GM18508 (cell line): ENCODE measurements around the gene SUN2.
"Not testable (repeated sequence)": the region's sequence is repeated elsewhere in the genome, so short reads cannot be mapped to it uniquely, and the experiment has no call there.

ENCODE experiments used
- ATAC-seq: cut with Tn5 transposase; IDR thresholded peaks from one replicate; pipeline ENCODE4 v1.9.1; 2021; ENCODE audit warnings: moderate number of reproducible peaks; ENCODE audit not compliant: insufficient read depth, unreplicated experiment

Gene SUN2, protein sequence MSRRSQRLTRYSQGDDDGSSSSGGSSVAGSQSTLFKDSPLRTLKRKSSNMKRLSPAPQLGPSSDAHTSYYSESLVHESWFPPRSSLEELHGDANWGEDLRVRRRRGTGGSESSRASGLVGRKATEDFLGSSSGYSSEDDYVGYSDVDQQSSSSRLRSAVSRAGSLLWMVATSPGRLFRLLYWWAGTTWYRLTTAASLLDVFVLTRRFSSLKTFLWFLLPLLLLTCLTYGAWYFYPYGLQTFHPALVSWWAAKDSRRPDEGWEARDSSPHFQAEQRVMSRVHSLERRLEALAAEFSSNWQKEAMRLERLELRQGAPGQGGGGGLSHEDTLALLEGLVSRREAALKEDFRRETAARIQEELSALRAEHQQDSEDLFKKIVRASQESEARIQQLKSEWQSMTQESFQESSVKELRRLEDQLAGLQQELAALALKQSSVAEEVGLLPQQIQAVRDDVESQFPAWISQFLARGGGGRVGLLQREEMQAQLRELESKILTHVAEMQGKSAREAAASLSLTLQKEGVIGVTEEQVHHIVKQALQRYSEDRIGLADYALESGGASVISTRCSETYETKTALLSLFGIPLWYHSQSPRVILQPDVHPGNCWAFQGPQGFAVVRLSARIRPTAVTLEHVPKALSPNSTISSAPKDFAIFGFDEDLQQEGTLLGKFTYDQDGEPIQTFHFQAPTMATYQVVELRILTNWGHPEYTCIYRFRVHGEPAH

GRCh38 chr22:38755911-38756532 lies at the start of gene SUN2:
SUN2 (minus strand) TSS chr22:38755998; CDS start chr22:38752628, 3,370 bp downstream.
- no peak for ATAC-seq

- not testable (repeated sequence) for ATAC-seq
These were observed 49.3 kb upstream of the SUN2 start for GRCh38 chr22:38805041-38805593.

DNA sequence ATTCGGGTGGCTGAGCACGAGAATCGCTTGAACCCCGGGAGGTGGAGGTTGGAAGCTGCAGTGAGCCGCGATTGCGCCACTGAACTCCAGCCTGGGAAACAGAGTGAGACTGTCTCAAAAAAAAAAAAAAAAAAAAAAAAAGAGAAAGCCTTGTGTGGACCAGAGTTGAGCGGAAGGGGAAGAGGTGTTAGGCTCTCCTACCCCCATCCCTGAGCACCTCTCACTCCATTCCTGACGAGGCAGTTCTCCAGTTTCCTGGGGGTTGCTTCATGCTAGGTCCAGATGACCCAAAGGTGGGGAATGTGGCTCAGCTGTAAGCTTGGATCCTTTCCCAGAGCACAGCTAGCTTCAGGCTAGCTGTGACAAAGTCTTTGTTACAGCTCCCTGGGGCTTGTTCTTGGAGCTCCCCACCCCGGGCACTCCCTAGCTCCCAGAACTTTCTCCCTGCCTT lies 46.9 kb upstream of the SUN2 start:
- ATAC-seq, result no peak

- ATAC-seq, result no peak
These were observed 43.6 kb upstream of the SUN2 start for GRCh38 chr22:38799265-38800002.

GRCh38 chr22:38798496-38798895 lies 42.7 kb upstream of the SUN2 start:
- no peak for ATAC-seq

GRCh38 chr22:38796262-38796957 lies 40.6 kb upstream of the SUN2 start:
- no peak for ATAC-seq

DNA sequence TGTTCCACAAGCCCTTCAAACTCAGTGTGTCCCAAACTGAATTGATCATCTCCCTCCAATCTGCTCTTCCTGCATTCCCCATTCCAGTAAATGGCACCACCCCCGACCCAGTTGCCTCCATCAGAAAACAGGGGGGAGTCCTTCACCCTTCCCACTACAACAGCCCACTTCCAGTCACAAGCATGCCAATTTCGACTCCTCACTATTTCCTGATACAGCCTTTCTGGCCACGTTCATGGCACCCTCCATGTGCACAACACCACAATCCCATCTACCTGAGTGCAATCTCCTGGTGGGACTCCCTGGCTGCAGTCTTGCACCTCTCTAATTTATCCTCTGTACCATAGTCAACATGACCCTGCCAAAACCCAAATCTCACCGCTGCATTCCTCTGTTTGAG lies 39.8 kb upstream of the SUN2 start:
- ATAC-seq, result no peak

GRCh38 chr22:38793721-38794466 lies 38.1 kb upstream of the SUN2 start, which contains the start of gene DNAL4:
DNAL4 (minus strand) TSS chr22:38794143; CDS start chr22:38782731, 11,412 bp downstream.
- ATAC-seq, result peak; percentile 73

- ATAC-seq, result no peak
These were observed 37.5 kb upstream of the SUN2 start for GRCh38 chr22:38793317-38793716.

DNA sequence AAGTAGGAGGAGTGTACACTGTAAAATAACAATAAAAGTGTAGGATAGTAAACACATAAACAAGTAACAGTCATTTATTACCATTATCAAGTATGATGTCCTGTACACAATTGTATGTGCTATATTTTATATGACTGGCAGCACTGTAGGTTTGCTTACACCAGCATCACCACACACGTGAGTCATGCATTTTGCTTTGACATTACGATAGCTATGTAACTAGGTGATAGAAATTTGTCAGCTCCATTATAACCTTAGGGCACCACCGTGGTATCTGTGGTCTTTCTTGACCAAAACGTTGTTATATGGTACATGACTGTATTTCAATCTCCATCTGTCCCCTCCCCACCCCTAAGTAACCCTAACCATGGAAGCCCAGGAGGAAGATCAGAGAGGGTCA lies 37.0 kb upstream of the SUN2 start:
- ATAC-seq, result no peak

- ATAC-seq, result no peak
These were observed 33.8 kb upstream of the SUN2 start for GRCh38 chr22:38789606-38790005.

DNA sequence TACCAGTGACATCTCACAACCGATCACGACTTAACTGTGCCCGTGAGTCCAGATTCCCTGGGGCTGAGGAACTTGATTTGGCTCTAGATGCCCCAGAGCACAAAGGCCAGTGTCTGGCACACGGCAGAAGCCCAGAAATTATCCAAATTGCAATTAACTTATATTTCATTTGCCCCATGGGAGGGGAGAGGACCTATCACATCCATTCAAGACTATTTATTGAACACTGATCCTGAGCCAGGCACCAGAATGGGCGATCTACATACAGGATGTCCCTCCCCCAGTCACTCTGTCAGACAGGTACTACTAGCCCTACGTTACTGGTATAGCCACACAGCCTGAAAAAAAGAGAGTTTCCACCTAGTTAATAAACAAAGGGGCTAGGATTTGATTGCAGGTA lies 33.0 kb upstream of the SUN2 start:
- ATAC-seq, result no peak

DNA sequence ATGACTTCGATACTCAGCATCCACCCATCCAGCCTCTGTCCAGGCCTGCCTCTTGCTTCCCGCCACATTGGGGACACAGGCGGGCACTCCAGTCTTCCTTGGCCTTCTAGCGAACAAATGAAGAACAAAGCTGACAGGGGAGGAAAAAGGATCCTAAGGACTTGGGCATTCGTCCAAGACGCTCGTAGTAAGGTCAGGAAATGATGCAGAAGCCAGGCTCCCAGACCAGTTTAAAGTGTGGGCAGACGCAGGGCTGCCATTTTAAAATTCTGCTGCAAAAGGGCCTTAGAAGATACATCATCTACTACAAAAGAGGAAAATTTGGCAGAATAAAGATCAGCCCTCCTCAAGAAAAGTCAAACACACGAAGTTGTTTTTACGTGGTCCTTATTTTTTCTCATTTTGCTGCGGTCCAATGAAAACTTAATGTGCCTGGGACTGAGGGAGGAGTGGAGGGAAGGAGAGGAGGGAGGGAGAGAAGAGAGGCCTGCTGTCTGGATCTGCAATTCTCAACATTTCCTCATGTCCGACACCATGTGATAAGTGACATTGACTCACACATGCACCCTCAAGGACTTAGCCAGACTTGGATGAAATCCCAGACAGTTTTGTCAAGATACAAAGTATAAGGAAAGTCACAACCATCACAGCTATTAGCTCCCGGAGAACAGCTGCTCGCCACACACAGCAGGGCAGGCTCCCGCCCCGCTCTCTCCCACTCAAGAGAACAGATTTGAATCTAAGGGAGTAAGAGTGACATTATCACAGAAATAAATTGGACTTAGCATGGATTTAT lies 32.4 kb upstream of the SUN2 start:
- ATAC-seq, result no peak

DNA sequence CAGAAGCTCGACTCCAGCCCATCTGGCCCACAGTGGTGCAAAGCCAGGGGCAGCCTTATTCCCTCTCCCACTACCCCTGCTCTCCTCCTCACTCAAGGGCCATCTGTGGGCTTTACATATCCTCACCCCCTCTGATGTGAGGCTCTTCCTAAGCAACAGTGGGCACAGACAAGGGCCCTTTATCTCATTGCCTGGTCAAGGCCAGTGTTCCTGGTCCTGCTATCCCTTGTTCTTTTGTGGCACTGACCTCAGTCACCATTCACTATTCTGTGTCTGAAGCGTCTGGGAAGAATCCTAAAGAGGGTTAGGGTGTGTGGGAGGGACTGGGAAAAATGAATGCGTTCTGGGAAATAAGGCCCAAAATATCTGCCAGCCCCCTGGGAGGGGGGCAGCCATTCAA lies 30.8 kb upstream of the SUN2 start:
- no peak for ATAC-seq

DNA sequence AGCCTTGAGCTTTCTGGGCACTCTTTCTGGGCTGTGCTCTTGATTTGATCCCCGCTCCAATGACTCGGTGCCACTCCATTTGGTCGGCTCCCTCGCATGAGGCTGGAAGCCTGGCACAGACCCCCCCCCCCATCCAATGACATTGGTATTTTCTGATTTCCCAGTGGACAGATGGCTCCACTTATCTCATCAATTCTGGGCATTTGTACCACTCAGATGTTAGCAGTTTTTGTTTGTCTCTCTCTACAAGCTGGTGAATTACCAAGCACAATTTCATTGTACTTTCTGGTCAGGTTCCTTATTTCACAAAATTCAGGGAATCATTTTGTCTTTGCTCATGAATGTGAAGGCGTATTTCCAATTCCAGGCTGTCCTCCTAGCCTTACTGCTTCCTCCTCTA lies 29.1 kb upstream of the SUN2 start:
- ATAC-seq, result no peak

- ATAC-seq, result no peak
These were observed 28.2 kb upstream of the SUN2 start for GRCh38 chr22:38784035-38784434.

DNA sequence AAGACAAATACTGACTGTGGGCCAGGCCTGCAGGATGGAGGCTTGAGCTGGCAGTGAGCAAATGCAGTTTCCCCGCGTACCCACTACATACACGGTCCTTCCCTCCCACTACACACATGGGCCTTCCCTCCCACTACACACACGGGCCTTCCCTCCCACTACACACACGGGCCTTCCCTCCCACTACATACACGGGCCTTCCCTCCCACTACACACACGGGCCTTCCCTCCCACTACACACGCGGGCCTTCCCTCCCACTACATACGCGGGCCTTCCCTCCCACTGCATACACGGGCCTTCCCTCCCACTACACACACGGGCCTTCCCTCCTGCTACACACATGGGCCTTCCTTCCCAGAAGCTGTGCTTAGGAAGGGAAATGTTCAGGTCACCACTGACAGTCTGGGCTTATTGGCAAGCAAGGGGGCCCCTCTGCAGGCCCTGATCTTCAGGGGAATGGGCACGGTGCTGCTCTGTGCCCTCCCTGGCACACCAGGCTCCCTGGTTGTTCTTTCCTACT lies 27.4 kb upstream of the SUN2 start:
- ATAC-seq, result no peak
